ENCODE measurements around the gene CFTR.

The CFTR gene

DNA sequence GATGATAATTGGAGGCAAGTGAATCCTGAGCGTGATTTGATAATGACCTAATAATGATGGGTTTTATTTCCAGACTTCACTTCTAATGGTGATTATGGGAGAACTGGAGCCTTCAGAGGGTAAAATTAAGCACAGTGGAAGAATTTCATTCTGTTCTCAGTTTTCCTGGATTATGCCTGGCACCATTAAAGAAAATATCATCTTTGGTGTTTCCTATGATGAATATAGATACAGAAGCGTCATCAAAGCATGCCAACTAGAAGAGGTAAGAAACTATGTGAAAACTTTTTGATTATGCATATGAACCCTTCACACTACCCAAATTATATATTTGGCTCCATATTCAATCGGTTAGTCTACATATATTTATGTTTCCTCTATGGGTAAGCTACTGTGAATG lies 79.6 kb downstream of the CFTR start:
- no peaks in the 10 kb centered on the region for H3K4me1 Mint-ChIP-seq
- no peaks in the 10 kb centered on the region for H3K36me3 Mint-ChIP-seq (ENCODE audit: low read depth)
- no peak overlapping the region for H3K4me3 Mint-ChIP-seq
- H3K9me3 Mint-ChIP-seq = no peaks in the 10 kb centered on the region
- no peaks in the 10 kb centered on the region for H3K27me3 Mint-ChIP-seq (ENCODE audit: low read depth)
- TF ChIP-seq, protein P1, sequence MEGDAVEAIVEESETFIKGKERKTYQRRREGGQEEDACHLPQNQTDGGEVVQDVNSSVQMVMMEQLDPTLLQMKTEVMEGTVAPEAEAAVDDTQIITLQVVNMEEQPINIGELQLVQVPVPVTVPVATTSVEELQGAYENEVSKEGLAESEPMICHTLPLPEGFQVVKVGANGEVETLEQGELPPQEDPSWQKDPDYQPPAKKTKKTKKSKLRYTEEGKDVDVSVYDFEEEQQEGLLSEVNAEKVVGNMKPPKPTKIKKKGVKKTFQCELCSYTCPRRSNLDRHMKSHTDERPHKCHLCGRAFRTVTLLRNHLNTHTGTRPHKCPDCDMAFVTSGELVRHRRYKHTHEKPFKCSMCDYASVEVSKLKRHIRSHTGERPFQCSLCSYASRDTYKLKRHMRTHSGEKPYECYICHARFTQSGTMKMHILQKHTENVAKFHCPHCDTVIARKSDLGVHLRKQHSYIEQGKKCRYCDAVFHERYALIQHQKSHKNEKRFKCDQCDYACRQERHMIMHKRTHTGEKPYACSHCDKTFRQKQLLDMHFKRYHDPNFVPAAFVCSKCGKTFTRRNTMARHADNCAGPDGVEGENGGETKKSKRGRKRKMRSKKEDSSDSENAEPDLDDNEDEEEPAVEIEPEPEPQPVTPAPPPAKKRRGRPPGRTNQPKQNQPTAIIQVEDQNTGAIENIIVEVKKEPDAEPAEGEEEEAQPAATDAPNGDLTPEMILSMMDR (IDR thresholded peaks at IDR 0.05; ENCODE audit: unreplicated experiment in 3 of 3) = no peak
- no peak overlapping the region for H3K27ac Mint-ChIP-seq

DNA sequence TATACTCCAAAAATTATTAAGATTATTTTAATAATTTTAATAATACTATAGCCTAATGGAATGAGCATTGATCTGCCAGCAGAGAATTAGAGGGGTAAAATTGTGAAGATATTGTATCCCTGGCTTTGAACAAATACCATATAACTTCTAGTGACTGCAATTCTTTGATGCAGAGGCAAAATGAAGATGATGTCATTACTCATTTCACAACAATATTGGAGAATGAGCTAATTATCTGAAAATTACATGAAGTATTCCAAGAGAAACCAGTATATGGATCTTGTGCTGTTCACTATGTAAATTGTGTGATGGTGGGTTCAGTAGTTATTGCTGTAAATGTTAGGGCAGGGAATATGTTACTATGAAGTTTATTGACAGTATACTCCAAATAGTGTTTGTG lies 80.2 kb downstream of the CFTR start:
- Mint-ChIP-seq H3K4me1 (no peaks in the 10 kb centered on the region), H3K4me3 (no peak overlapping the region), H3K27ac (no peak overlapping the region), H3K36me3 (ENCODE audit: low read depth) (no peaks in the 10 kb centered on the region), H3K27me3 (ENCODE audit: low read depth) (no peaks in the 10 kb centered on the region), H3K9me3 (no peaks in the 10 kb centered on the region)
- TF ChIP-seq, protein P1 (IDR thresholded peaks at IDR 0.05; ENCODE audit: unreplicated experiment in 3 of 3) = no peak

DNA sequence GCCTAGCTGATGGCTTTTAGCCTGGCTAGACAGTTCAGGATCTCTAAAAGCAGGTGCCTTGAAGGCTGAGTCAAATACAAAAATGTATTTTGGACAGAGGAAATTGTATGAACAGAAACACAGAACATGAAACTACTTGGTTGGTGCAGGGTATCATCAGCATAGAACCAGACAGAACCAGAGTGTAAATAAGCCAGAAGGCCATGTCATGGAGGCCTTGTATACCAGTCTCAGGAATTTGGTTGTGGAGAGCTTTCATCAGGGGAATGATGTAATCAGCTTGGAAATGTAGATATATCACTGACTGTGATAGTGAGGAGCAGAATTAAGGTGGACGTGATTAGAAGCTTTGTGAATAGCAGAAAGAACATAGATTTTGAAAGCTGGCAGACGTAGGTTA lies 82.9 kb downstream of the CFTR start:
- no peak overlapping the region for H3K4me3 Mint-ChIP-seq
- TF ChIP-seq, protein P1 (IDR thresholded peaks at IDR 0.05; ENCODE audit: unreplicated experiment in 3 of 3) = no peak
- H3K36me3 Mint-ChIP-seq (ENCODE audit: low read depth) = no peaks in the 10 kb centered on the region
- no peaks in the 10 kb centered on the region for H3K27me3 Mint-ChIP-seq (ENCODE audit: low read depth)
- H3K4me1 Mint-ChIP-seq = no peaks in the 10 kb centered on the region
- H3K27ac Mint-ChIP-seq = no peak overlapping the region
- H3K9me3 Mint-ChIP-seq = no peaks in the 10 kb centered on the region

DNA sequence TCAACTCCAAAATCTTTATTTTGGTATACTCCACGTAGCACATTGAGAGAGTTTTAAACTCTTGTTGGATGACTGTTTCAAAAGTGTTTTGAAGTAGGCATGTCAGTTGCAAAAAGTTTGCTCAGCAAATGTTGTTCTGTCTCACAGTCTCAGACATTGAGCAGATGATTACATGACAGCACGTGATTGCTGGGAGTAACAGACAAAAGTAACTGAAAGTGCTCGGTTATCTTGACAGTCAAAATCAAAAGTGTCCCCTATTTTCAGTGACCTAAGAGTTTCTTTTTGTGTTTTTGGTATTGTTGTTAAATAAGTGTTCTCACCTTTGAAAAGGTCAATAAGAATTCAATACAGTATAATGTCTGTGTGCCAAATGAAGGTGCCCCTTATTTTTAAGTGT lies 84.3 kb downstream of the CFTR start:
- Mint-ChIP-seq H3K27me3 (ENCODE audit: low read depth) (no peaks in the 10 kb centered on the region), H3K27ac (no peak overlapping the region), H3K9me3 (no peaks in the 10 kb centered on the region), H3K36me3 (ENCODE audit: low read depth) (no peaks in the 10 kb centered on the region), H3K4me3 (no peak overlapping the region), H3K4me1 (no peaks in the 10 kb centered on the region)
- TF ChIP-seq, protein P1 (IDR thresholded peaks at IDR 0.05; ENCODE audit: unreplicated experiment in 3 of 3) = no peak

DNA sequence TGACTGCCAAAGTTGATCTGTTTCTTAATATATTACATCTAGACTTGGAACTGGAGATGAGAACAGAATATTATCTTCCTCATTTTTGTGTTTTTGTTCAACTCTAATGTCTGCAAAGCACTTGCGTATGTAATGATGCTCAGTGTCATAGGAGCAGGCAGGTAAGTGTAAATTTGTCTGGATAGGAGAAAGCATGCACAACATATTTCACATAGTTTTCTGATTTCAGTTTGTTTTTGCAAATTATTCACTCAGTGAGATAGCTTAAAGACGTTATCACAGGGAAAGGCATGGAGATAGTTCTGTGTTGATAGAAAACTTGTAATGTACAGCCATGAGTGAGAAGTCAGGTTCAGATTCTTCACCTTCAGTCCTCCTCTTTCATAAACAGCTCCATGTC lies 84.8 kb downstream of the CFTR start:
- no peaks in the 10 kb centered on the region for H3K9me3 Mint-ChIP-seq
- TF ChIP-seq, protein P1 (IDR thresholded peaks at IDR 0.05; ENCODE audit: unreplicated experiment in 3 of 3) = no peak
- H3K27ac Mint-ChIP-seq = no peak overlapping the region
- no peak overlapping the region for H3K4me3 Mint-ChIP-seq
- H3K27me3 Mint-ChIP-seq (ENCODE audit: low read depth) = no peaks in the 10 kb centered on the region
- H3K36me3 Mint-ChIP-seq (ENCODE audit: low read depth) = no peaks in the 10 kb centered on the region
- H3K4me1 Mint-ChIP-seq = no peaks in the 10 kb centered on the region

DNA sequence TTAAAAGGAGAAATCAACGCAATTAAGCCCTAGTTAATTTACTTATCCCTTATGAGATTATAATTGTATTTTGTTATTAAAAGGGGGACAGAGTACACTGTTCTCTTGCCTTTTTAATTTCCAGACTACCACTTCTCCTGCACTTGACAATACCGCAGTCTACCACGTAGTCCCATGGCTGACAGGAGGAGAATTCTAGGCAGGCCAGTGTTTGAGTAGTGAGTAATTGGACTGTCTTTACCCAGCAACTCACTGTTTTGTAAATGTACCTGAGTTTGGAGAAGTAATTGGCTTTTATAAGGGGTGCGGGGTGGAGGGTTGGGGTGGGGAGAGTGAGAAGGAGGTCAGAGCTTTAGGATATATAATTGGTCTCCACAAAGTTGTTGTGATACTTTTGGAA lies 85.4 kb downstream of the CFTR start:
- H3K4me3 Mint-ChIP-seq = no peak overlapping the region
- no peaks in the 10 kb centered on the region for H3K4me1 Mint-ChIP-seq
- TF ChIP-seq, protein P1 (IDR thresholded peaks at IDR 0.05; ENCODE audit: unreplicated experiment in 3 of 3) = no peak
- no peaks in the 10 kb centered on the region for H3K27me3 Mint-ChIP-seq (ENCODE audit: low read depth)
- no peaks in the 10 kb centered on the region for H3K36me3 Mint-ChIP-seq (ENCODE audit: low read depth)
- no peaks in the 10 kb centered on the region for H3K9me3 Mint-ChIP-seq
- no peak overlapping the region for H3K27ac Mint-ChIP-seq
